HG03460 (cell line): ENCODE data around the gene RFX1.

Experiments used
- ATAC-seq: cut with Tn5 transposase; IDR thresholded peaks from one replicate; pipeline ENCODE4 v1.9.1; 2021; ENCODE audit not compliant: unreplicated experiment

RFX1 gene

GRCh38 chr19:13962699-13963602 is 43.2 kb downstream of the RFX1 start:
- ATAC-seq = no peak

GRCh38 chr19:13961826-13962698 is 44.1 kb downstream of the RFX1 start:
- no peak for ATAC-seq

- ATAC-seq = no peak
Observed at GRCh38 chr19:13960863-13961784, 45.0 kb downstream of the RFX1 start.

DNA sequence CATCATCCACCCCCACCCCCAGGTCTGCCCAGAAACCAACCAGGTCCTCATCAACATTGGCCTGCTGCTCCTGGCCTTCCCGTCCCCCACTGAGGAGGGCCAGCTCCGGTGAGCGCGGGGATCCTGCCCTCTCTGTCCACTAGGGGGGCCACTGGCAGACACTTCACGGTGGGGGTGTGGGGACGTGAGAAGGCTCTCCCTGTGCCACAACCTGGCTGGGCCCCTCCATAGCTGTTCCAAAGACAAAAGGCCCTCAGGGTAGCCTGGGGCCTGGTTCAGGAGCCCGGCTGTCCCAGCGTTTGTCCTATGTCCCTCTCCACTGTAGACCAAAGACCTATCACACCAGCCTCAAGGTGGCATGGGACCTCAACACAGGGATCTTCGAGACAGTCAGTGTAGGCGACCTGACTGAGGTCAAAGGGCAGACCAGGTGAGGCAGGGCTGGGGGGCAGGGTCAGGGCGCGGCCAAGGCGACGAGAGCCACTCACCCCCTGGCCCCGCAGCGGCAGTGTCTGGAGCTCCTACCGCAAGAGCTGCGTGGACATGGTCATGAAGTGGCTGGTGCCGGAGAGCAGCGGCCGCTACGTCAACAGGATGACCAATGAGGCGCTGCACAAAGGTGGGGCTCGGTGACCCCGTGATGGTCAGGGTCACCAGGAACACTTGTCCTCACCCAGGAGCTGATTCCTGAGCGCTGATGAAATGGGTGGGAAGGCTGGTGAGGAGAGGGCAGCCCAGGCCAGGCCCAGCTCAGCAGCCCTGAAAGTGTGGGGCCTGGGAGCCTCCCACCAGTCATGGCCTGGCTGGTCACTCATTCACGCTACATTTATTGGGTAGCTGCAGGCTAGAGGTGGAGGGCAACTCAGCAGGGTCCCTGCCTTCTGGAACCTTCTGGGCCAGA is 45.9 kb downstream of the RFX1 start:
- ATAC-seq = no peak

DNA sequence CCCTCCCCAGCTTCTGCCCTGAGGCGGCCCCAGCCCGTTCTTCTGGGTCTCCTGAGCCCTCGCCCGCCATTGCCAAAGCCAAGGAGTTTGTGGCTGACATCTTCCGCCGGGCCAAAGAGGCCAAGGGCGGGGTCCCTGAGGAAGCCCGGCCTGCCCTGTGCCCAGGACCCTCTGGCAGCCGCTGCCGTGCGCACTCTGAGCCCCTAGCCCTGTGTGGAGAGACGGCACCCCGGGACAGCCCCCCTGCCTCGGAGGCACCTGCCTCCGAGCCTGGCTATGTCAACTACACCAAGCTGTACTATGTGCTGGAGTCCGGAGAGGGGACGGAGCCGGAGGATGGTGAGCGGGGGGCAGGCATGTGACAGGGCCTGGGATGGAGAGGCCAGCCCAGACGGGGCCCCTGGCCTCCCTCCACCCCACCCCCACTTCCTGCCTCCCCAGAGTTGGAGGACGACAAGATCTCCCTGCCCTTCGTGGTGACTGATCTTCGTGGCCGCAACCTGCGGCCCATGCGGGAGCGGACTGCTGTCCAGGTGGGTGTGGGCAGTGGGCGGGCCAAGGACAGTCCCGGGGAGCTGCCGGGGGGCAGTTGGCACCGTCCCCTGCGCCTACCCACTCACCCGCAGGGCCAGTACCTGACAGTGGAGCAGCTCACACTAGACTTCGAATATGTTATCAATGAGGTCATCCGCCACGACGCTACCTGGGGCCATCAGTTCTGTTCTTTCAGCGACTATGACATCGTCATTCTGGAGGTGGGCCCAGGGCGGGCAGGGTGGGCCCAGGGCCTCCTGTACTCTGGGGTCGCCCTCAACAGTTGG is 46.8 kb downstream of the RFX1 start:
- ATAC-seq = no peak

DNA sequence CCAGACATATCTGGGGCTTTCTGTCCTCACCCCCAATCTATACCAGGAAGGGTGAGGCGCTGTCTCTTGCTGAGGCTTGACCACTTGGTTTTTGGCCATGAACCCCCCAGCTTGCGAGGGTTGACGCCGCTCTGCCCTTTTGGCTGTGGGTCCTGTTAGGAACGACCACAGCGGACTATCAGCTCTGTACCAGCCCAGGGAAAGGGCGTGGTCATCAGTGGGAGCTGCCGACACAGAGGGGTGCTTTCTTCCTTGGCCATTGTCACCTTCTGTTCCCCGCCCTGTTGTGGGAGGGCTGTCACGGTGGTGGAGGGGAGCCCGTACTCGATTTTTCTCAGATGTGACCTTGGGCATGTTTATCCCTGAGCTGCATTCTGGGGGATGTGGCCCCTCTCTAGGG is 48.1 kb downstream of the RFX1 start:
- no peak for ATAC-seq

DNA sequence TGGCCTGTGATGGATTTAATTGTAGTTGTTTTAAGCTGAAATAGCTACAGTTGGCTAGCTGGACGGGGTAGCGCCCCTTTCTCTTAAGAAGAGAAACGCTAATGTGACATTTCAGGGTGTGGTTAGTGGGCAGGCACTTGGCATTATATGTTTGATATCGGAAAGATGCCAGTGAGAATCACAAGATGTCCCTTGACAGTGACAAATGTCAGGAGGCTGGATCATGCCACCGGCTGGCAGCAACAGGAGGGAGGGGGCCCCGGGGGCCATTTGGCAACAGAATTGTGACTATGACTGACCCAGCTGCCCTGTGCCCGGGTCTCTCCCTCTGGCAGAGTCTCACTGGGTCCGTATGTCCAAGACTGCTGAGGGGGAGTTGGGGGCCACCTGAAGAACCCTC is 49.1 kb downstream of the RFX1 start:
- ATAC-seq = no peak

- ATAC-seq = no peak
Observed at GRCh38 chr19:13956365-13956744, 49.8 kb downstream of the RFX1 start.

DNA sequence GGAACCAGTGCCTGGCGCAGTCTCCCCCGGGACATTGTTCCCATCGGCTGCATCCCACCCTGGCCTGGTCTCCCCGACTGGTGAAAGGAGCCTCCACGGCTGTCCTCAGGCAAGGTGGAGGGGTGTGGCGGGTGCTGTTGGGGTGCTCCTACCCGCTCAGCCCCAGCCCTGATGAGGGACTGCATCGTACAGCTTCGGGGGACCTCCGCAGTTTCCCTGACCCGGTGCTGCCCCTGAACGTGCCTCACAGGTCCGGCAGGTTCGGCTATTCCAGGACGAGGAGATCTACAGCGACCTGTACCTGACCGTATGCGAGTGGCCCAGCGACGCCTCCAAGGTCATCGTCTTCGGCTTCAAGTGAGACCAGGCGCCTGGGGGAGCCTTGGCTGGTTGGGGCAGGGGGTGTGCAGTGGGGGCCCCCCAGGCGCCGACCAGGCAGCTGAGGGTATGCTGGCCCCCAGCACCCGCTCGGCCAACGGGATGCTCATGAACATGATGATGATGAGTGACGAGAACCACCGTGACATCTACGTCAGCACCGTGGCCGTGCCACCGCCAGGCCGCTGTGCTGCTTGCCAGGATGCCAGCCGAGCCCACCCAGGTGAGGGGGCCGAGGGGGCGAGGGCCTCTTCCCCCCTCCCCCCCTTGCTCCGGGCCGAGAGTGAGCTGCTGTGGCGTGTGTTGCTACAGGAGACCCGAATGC is 50.3 kb downstream of the RFX1 start:
- no peak for ATAC-seq

DNA sequence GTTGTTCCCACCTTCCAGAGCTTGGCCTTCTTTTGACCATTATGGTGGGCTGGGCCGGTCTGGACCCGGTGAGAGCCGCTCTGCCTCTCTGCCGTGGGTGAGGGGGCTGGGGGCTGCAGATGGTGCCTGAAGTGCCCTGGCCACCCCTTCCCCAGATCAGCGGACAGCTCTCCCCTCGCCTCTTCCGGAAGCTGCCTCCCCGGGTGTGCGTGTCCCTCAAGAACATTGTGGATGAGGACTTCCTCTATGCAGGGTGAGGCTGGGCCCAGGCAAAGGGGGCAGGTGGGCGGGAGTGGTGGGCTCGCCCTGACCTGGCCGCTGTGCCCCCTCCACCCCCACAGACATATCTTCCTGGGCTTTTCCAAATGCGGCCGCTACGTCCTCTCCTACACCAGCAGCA is 51.9 kb downstream of the RFX1 start:
- ATAC-seq = no peak

GRCh38 chr19:13952931-13953531 is 53.1 kb downstream of the RFX1 start:
- no peak for ATAC-seq

DNA sequence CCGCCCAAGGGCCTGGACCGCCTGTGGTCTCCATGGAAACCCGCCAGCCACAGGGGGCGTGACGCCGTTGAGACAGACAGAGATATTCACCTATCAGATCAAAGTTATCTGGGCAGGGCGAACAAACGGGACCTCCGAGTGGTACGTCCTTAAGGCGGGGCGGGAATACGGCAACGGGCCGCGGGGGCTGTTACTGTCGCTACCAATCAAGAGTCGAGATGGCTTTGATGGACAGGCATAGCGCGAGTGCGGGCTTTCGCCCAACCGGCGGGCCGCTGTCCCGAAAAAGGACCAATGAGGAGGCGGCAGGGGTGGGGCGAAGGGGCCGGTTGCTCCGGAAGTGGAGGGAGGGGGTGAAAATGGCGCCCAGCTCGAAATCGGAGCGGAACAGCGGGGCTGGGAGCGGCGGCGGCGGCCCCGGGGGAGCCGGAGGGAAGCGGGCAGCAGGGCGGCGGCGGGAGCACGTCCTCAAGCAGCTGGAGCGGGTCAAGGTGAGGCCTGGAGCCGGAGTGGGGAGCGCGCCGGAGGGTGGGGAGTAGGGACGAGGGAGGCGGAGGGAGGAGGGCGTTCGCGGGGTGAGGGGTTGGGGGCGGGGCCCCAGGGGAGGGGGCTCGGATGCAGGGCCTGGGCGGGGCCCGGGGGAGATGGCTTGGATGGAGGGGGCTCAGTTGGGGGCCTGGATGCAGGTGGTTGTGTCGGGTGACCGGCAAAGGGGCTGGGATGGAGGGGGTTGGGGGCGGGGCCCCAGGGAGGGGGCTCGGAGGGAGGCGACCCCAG is 53.8 kb downstream of the RFX1 start, which contains the start of gene DCAF15:
Gene DCAF15 (plus strand): TSS at position 356 of the 777 bp plus-strand sequence. CDS start 4 bp downstream, at position 360.
- ATAC-seq = peak; percentile 96

DNA sequence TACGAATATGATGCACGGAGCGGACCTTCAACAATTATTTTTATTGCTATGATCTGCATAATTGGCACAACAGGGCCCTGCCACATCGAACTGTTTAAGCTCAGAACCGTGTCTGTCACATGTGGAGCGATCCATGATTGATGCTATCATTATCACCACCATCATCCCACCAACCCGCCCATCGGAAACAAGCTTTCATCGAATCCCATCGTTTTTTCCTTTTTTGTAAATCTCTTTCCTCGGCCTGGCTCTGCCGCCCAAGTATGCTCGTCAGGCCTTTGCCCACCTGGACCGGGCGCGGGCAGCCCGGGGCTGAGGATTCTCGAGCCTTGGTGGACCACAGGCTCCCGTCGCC is 54.3 kb downstream of the RFX1 start:
- ATAC-seq = no peak

DNA sequence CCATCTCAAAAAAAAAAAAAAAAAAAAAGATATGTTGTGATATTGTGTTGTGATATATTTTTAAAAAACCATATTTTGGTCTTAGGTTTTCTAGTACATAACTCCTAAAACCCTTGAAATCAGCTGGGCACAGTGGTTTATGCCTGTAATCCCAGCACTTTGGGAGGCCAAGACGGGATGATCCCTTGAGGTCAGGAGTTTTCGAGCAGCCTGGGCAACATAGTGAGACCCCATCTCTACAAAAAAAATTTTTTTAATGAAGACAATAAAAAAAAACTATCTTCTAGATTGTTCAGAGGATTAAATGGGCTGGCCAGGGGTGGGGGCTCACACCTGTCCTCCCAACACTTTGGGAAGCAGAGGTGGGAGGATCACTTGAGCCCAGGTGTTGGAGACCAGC is 55.1 kb downstream of the RFX1 start:
- ATAC-seq = no peak

DNA sequence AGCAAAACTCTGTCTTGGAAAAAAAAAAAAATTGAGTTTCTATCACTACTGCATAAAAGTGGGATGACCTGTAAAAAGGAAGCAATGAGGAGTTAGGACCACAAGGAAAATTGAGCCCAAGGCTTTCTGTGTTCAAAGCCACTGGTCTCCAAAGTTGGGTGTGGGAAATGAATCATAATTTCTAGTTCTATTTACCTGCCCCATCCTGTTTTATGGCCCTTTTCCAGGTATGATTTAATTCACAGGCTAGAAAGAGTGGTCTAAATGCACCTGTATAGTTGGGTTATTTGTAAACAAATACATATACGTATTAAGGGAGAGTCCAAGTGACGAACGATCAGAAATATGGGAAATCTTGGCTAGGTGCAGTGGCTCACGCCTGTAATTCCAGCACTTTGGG is 59.7 kb downstream of the RFX1 start:
- ATAC-seq = no peak

GRCh38 chr19:13942023-13942684 is 64.0 kb downstream of the RFX1 start:
- ATAC-seq = no peak
